Type B pancreatic cell (in vitro differentiated cells): Measurements from ENCODE around the gene USP6. TPM values are rescaled to one million over a fixed set of nuclear protein-coding genes. Genes with fewer than 3 reads are reported as not detected.

Experiments
- DNase-seq: peaks from one replicate; pipeline ENCODE4 v3.0.0; 2021; ENCODE audit warnings: mixed read lengths; ENCODE audit not compliant: unreplicated experiment; ENCODE audit errors: extremely low spot score
- H3K27ac Mint-ChIP-seq: 2 replicates; pipeline ENCODE4 v1.8.0; 2021; ENCODE audit warnings: mild to moderate bottlenecking, mixed read lengths
- H3K27me3 Mint-ChIP-seq: 2 replicates; pipeline ENCODE4 v1.8.0; 2021; ENCODE audit warnings: mixed read lengths
- H3K36me3 Mint-ChIP-seq: 2 replicates; pipeline ENCODE4 v1.8.0; 2021; ENCODE audit warnings: mixed read lengths
- H3K4me1 Mint-ChIP-seq: one replicate; pipeline ENCODE4 v1.8.0; 2021; ENCODE audit warnings: mixed read lengths; ENCODE audit not compliant: unreplicated experiment
- H3K4me3 Mint-ChIP-seq: 2 replicates; pipeline ENCODE4 v1.8.0; 2021; ENCODE audit warnings: mild to moderate bottlenecking, mixed read lengths
- H3K9me3 Mint-ChIP-seq: 2 replicates; pipeline ENCODE4 v1.8.0; 2021; ENCODE audit warnings: mixed read lengths
- CTCF ChIP-seq: fragments of 200-600 bp; sonication (generic); conservative IDR thresholded peaks from 2 replicates; pipeline ENCODE4 v1.5.0; 2021; ENCODE audit warnings: antibody characterized with exemption, mild to moderate bottlenecking
- total RNA-seq: library from RNA; stranded (reverse); gene quantifications from 2 replicates; pipeline ENCODE4 v1.2.1, GENCODE V29; 2021; ENCODE audit warnings: low replicate concordance

Gene USP6
- total RNA-seq, 1 donor from 2014 or later, result 0.22 TPM

- Mint-ChIP-seq H3K4me3 (peak within 1 kb of the TSS; percentile 82), H3K36me3 (peaks cover 3% of the 10 kb centered on the region), H3K4me1 (no peaks in the 10 kb centered on the region), H3K27me3 (peaks cover 4% of the 10 kb centered on the region), H3K9me3 (no peaks in the 10 kb centered on the region), H3K27ac (peak within 1 kb of the TSS; percentile 10)
- peak; percentile 25 for TF ChIP-seq CTCF
- no peak for DNase-seq
Observed at GRCh38 chr17:5078106-5079028, 37.5 kb upstream of the USP6 start, which contains the start of gene ZFP3. Gene ZFP3 (plus strand): TSS chr17:5078467. CDS start chr17:5091505, 13,038 bp downstream.

DNA sequence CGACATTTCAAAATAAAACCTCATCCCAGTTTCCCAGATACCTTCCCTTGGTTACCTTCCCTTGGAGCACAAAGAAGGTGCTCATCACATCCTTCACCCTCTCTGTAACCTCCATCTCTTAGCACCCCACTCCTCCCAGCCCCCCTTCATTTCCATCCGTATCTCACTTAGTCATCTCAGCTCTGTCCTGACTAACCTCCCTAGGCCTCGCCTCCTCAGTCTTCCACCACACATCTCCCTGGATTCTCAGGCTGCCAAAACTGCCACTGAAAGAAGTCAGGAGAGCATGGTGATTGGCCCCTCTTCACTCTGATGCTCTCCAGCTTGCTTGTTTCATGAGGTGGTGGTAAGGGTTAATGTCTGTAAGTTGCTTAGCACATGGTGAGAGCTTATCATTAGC lies 35.2 kb upstream of the USP6 start:
- H3K27me3 Mint-ChIP-seq, result peaks cover 2% of the 10 kb centered on the region
- no peak for DNase-seq
- no peaks in the 10 kb centered on the region for H3K4me1 Mint-ChIP-seq
- no peak for TF ChIP-seq CTCF
- H3K9me3 Mint-ChIP-seq, result peaks cover 1% of the 10 kb centered on the region
- peaks cover 6% of the 10 kb centered on the region for H3K36me3 Mint-ChIP-seq
- H3K4me3 Mint-ChIP-seq, result no peak overlapping the region
- H3K27ac Mint-ChIP-seq, result no peak overlapping the region

- no peak for TF ChIP-seq CTCF
- H3K36me3 Mint-ChIP-seq, result peaks cover 10% of the 10 kb centered on the region
- H3K4me1 Mint-ChIP-seq, result no peaks in the 10 kb centered on the region
- H3K27ac Mint-ChIP-seq, result no peak overlapping the region
- no peak for DNase-seq
- peaks cover 19% of the 10 kb centered on the region for H3K27me3 Mint-ChIP-seq
- H3K4me3 Mint-ChIP-seq, result no peak overlapping the region
- peaks cover 17% of the 10 kb centered on the region for H3K9me3 Mint-ChIP-seq
Observed at GRCh38 chr17:5092218-5093010, 23.4 kb upstream of the USP6 start.

DNA sequence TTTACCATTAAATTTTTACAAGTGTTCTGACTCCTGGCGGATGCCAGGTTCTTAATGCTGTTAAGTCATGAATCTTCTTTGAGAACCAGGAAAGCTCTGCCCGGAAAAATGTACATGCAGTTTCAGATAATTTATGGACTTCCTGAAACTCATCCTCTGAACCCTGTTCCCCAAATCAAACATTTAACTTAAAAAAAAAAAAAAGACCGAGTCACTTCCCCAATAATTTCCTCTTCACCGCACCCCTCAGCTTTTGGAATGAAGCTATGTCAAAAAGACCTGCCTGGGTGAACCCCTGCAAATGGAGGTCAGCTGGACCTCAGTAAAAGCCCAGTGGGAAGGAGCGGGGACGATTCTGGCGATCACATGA lies 19.1 kb upstream of the USP6 start:
- Mint-ChIP-seq H3K4me3 (peak overlapping the region; percentile 95), H3K9me3 (peaks cover 16% of the 10 kb centered on the region), H3K36me3 (peaks cover 7% of the 10 kb centered on the region), H3K4me1 (no peaks in the 10 kb centered on the region), H3K27ac (no peak overlapping the region), H3K27me3 (peaks cover 27% of the 10 kb centered on the region)
- no peak for TF ChIP-seq CTCF
- DNase-seq, result no peak

GRCh38 chr17:5097101-5097834 lies 18.6 kb upstream of the USP6 start:
- Mint-ChIP-seq H3K4me1 (no peaks in the 10 kb centered on the region), H3K27me3 (peaks cover 27% of the 10 kb centered on the region), H3K27ac (peak overlapping the region; percentile 78), H3K9me3 (peaks cover 16% of the 10 kb centered on the region), H3K4me3 (peak overlapping the region; percentile 95), H3K36me3 (peaks cover 7% of the 10 kb centered on the region)
- TF ChIP-seq CTCF, result no peak
- DNase-seq, result peak; percentile 83
